NCI-H2107 (cell line): ENCODE results near the gene AOPEP.

Experiments used
- DNase-seq: peaks from one replicate; lab custom pipeline; 2025; lab: John Stamatoyannopoulos, UW

AOPEP gene

GRCh38 chr9:94718936-94719335, 7.6 kb upstream of the AOPEP start:
- no peak for DNase-seq

GRCh38 chr9:94719878-94720277, 6.6 kb upstream of the AOPEP start:
- no peak for DNase-seq

DNA sequence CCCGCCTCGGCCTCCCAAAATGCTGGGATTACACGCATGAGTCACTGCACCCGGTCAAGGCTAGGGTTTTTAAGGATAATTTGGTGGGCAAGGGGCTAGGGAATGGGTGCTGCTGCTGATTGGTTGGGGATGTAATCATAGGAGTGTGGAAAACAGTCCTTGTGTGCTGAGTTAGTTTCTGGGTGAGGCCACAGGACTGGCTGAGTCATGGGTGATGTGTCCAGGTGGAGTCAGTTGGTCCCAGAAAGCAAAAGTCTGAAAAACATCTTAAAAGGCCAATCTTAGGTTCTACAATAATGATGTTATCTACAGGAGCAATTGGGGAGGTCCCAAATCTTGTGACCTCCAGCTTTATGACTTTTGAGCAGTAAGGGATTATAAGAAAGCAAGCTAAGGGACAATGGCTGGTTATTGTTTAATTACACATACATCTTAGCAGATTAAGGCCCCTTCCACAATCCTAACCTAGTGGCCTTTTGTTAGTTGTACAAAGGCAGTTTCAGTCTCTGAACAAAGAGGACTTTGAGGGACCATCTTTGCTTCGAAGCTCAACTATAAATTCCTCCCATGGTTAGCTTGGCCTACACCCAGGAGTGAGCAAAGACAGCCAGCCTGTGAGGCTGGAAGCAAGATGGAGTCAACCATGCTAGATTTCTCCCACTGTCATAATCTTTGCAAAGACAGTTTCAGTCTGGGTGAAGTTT, 5.5 kb upstream of the AOPEP start:
- no peak for DNase-seq

GRCh38 chr9:94721754-94722153, 4.7 kb upstream of the AOPEP start:
- DNase-seq = no peak

DNA sequence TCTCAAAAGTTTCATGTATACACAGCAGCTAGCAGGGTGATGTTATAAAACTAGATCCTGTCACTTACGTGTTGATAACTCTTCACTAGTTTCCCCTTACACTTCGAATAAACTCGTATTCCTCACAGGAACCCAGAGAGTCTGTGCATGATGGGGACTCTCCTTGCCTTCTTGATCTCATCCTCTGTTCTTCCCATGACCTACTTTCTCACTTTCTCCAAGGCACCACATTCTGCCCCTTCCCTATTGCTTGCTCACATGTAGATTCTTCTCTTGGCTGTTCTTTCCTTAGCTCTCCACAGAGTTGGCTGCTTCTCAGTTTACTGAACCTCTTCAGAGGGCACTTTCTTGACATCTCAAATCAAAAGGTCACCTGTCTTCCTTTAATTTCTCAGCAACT, 1.2 kb upstream of the AOPEP start:
- no peak for DNase-seq

DNA sequence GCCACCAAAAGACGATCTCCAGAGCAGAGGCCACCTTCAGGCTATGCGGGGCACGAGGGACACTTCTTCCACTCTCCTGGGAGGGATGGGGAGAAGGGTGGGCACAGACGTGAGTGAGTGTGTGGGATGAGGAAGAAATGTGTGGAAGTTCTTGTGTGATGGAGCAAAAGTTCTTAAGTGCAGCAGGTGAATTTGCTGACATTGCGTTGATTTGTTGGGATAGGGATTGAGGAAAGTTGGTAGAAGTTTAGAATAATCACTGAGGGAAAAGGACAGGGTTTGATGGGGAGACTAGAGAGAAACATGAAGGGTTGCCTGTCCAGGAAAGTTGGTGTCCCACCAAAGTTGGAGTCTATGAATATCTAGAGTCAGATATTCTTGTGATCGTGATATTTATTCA, 2.2 kb downstream of the AOPEP start:
- DNase-seq = no peak

GRCh38 chr9:94729199-94729598, 2.7 kb downstream of the AOPEP start:
- DNase-seq = no peak

DNA sequence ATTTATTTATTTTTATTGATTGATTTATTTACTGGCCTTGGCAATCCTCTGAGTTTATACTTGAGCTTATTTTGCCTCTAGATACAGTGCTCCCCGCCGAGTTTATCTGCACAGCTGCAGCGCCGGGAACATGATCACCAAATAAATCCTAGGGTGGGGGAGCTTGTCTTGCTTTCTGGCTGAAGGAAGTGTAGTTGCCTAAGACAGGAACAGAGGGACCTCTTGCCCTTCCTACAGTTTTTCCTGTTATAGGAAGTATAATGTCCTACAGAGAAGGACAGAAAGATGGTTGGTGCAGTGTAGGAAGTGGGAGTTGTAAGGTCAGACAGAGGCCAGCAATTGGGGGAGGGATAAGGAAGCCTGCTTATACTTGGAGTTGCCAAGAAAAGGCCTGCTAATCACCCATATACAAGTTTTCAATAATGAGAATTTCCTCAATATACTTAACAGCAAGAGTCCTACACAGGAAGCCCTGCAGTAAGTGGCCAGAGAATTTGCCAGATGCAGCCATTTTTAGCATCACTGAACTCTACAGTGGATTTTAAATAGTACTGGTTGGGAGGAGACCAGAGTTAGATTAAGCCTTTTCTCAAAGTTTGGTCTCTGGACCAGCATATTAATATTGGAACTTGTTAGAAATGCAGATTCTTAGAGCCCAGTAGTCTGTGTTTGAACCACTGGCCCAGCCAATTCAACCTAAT, 7.7 kb downstream of the AOPEP start:
- DNase-seq = no peak

- DNase-seq = no peak
Observed at GRCh38 chr9:94736759-94737158, 10.3 kb downstream of the AOPEP start.

DNA sequence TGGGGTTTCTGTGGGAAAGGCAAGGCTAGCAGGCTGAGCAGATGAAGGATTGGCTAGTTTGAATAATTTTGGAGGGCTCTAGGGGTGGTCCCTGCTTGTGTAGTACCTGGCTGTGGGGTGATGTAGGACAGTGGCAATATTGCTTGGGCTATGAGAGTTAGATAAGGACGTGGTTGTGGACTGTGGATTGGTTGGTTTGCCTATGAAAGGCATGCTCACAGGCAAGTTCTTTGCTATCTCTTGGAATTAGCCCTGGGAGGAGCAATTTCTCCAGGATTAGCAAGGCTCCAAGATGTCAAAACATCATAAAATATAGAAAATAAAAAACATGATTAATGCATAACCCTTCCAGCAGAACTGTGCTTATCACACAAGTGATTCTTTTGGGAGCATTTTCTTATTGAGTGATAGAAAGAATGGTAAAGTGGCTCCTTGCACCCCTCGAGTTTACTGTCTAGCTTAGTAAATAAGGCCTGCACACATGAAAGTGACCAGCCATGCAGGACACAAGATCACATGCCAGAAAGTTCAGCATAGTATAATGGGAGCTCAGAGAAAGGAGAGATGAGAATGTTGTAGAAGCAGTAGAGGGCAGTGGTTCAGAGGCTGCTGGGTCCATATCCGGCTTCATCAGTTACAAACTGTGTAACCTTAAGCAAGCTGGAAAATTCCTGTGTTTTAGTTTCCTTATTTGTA, 13.8 kb downstream of the AOPEP start:
- DNase-seq = no peak

DNA sequence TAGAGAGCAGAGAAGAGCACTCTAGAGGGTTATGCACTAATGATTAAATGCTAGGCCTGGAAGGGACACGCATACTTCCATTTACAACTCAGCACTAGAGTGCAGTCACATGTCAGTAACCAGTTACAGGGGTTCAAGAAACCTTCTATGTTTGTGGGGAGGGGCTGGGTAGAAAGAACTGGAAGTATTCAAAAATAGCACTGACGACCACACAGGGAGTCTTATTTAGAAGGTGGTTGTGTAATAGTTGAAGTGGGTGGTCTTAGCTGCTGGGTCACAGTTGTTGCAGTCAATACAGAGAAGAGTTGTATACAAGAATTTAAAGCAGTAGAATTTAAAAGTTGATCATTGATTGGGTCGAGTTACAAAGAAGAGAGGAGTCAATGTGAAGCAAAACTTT, 15.4 kb downstream of the AOPEP start:
- no peak for DNase-seq

DNA sequence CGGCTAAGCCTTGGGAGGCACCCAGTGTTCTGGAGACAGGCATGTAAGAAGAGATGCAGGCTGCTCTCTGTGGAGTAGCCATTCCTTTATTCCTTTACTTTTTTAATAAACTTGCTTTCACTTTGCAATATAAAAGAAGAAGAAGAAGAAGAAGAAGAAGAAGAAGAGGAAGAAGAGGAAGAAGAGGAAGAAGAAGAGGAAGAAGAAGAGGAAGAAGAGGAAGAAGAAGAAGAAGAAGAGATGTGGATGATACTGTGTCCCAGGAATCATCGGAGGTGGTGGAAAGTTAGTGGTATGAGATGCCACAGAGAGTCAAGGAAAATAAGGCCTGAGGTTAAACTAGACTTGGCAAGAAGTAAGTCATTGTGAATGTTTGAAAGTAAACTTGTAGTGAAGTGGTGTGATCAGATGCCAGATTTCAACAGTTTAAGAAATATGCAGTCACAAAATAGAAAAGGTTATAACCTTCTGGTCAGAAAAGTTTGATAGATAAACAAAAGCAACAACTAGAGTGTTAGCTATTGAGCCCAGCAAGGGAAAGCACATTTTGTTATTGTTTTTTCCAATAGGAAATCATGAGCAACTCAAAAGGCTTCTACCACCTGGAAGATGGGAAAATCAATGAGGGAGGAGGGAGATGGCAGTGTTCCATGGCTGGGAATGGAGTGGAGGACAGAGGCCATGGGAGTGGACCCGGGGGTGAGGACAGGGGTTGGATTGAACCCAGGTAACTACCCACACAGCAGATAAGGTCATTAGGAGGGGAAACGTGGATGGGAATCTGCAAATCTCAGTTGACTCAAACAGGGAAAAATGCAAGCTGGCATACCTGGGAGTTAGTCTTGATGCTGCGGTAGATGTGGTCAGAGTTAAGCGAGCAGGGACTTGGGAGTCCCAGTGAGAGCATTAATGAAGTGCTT, 16.8 kb downstream of the AOPEP start:
- no peak for DNase-seq

DNA sequence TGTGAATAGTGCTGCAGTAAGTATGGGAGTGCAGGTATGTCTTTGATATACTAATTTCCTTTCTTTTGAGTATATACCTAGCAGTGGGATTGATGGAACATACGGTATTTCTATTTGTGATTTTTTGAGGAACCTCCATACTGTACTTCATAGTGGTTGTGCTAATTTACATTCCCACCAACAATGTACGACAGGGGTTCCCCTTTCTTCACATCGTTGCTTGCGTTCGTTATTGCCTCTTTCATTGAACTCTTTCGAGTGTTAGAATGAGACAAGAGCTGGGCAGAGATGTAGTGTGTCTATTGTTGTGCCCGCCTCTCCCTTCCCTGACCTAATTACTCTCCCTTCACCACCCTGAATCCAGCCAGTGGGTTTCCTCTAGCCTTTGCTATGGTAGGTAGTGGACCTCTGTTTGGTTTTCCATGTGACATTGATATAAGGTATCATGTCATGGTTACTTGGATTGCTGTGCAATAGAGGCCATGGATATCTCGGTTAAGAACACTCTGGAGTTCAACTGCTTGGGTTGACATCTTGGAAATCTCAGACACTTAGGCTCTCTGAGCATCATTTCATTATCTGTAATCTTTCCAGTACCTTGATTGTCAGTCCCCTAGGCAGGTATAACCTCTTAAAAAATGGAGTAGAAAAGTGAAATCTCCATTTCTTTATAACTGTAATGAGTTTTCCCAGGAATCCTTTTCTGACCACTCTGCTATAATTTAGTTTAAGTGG, 19.5 kb downstream of the AOPEP start:
- DNase-seq = no peak

- DNase-seq = no peak
Observed at GRCh38 chr9:94746541-94747370, 20.3 kb downstream of the AOPEP start.

- no peak for DNase-seq
Observed at GRCh38 chr9:94754976-94755475, 28.5 kb downstream of the AOPEP start.

GRCh38 chr9:94757158-94757557, 30.7 kb downstream of the AOPEP start:
- no peak for DNase-seq

GRCh38 chr9:94758031-94758430, 31.5 kb downstream of the AOPEP start:
- DNase-seq = no peak

- DNase-seq = no peak
Observed at GRCh38 chr9:94758880-94759279, 32.4 kb downstream of the AOPEP start.

DNA sequence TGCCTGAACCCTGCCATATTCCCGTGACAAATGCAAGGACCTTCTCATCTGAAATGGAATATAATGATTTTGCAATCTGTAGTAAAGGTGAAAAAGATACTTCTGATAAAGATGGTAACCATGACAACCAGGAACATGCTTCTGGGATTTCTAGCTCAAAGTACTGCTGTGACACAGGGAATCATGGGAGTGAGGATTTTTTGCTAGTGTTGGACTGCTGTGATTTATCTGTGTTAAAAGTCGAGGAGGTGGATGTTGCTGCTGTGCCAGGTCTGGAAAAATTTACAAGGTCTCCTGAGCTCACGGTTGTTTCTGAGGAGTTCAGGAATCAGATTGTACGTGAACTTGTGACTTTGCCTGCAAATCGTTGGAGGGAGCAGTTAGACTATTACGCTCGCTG, 33.5 kb downstream of the AOPEP start:
- DNase-seq = no peak

GRCh38 chr9:94760660-94761059, 34.2 kb downstream of the AOPEP start:
- no peak for DNase-seq
